GM23338 (cell line): ENCODE results near the gene MMP25. TPM values are rescaled to one million over a fixed set of nuclear protein-coding genes. Genes with fewer than 3 reads are reported as not detected.

Source experiments
- ATAC-seq: fragments of 200-7000 bp; cut with Tn5 transposase; 3 replicates; pipeline ENCODE4 v1.9.1; 2020
- DNase-seq: peaks from one replicate; pipeline ENCODE4 v3.0.0-alpha.2; 2015; ENCODE audit warnings: low spot score
- H2AFZ ChIP-seq: fragments of 200-600 bp; sonication (generic); 2 replicates; pipeline ENCODE4 v1.8.0; 2016; ENCODE audit warnings: antibody characterized with exemption, mild to moderate bottlenecking, moderate library complexity
- H3F3A ChIP-seq: fragments of 200-600 bp; sonication (generic); replicated peaks from 2 replicates; pipeline ENCODE4 v1.8.0; 2017; ENCODE audit warnings: antibody characterized with exemption, mixed run types, low read depth
- H3K27ac ChIP-seq: fragments of 200-600 bp; sonication (generic); 2 replicates; pipeline ENCODE4 v1.6.1; 2016; ENCODE audit warnings: low read depth
- H3K27me3 ChIP-seq: fragments of 200-600 bp; sonication (generic); 2 replicates; pipeline ENCODE4 v1.8.0; 2016; ENCODE audit warnings: mild to moderate bottlenecking, mixed run types, moderate library complexity; ENCODE audit not compliant: insufficient read depth
- H3K36me3 ChIP-seq: fragments of 200-600 bp; sonication (generic); 2 replicates; pipeline ENCODE4 v1.8.0; 2016; ENCODE audit warnings: mild to moderate bottlenecking; ENCODE audit not compliant: insufficient read depth
- H3K4me1 ChIP-seq: fragments of 200-600 bp; sonication (generic); 2 replicates; pipeline ENCODE4 v1.8.0; 2016; ENCODE audit warnings: mild to moderate bottlenecking, moderate library complexity; ENCODE audit not compliant: insufficient read depth
- H3K4me2 ChIP-seq: fragments of 200-600 bp; sonication (generic); 2 replicates; pipeline ENCODE4 v1.7.1; 2017; ENCODE audit warnings: mixed run types
- H3K4me3 ChIP-seq: fragments of 200-600 bp; sonication (generic); 2 replicates; pipeline ENCODE4 v1.6.1; 2016; ENCODE audit warnings: mixed run types
- H3K79me2 ChIP-seq: fragments of 200-600 bp; sonication (generic); replicated peaks from 2 replicates; pipeline ENCODE4 v1.8.0; 2017; ENCODE audit warnings: mild to moderate bottlenecking; ENCODE audit not compliant: insufficient read depth
- H3K9me2 ChIP-seq: fragments of 200-600 bp; sonication (generic); 2 replicates; pipeline ENCODE4 v1.8.0; 2017; ENCODE audit not compliant: insufficient read depth
- H4K20me1 ChIP-seq: fragments of 200-600 bp; sonication (generic); replicated peaks from 2 replicates; pipeline ENCODE4 v1.8.0; 2017; ENCODE audit warnings: mild to moderate bottlenecking; ENCODE audit not compliant: insufficient read depth
- H3K27ac Mint-ChIP-seq: 2 replicates; pipeline ENCODE4 v1.8.0; 2020; ENCODE audit warnings: inconsistent platforms, mild to moderate bottlenecking, moderate library complexity, mixed read lengths
- H3K27me3 Mint-ChIP-seq: 3 replicates; pipeline ENCODE4 v1.8.0; 2022; ENCODE audit warnings: low read depth, mild to moderate bottlenecking, moderate library complexity, mixed read lengths, inconsistent platforms; ENCODE audit not compliant: insufficient read depth, poor library complexity
- H3K36me3 Mint-ChIP-seq: 3 replicates; pipeline ENCODE4 v1.8.0; 2021; ENCODE audit warnings: low read depth, mild to moderate bottlenecking, inconsistent platforms, moderate library complexity, mixed read lengths
- H3K4me1 Mint-ChIP-seq: 3 replicates; pipeline ENCODE4 v1.8.0; 2020; ENCODE audit warnings: mild to moderate bottlenecking, inconsistent platforms, mixed read lengths
- H3K4me3 Mint-ChIP-seq: 3 replicates; pipeline ENCODE4 v1.8.0; 2021; ENCODE audit warnings: moderate library complexity, mild to moderate bottlenecking, inconsistent platforms, mixed read lengths
- H3K9me3 Mint-ChIP-seq: 3 replicates; pipeline ENCODE4 v1.8.0; 2020; ENCODE audit warnings: moderate library complexity, mild to moderate bottlenecking, inconsistent platforms, mixed read lengths
- ETS1 ChIP-seq: IDR thresholded peaks from 2 replicates; pipeline ENCODE4 v1.6.1; 2016; ENCODE audit warnings: antibody characterized with exemption
- EZH2phosphoT487 ChIP-seq: fragments of 200-600 bp; sonication (generic); IDR thresholded peaks from one replicate; pipeline ENCODE4 v1.8.1; 2018; ENCODE audit warnings: antibody characterized with exemption; ENCODE audit not compliant: unreplicated experiment
- JUNB ChIP-seq: IDR thresholded peaks from one replicate; pipeline ENCODE4 v1.6.1; 2016; ENCODE audit warnings: antibody characterized with exemption; ENCODE audit not compliant: unreplicated experiment
- NANOG ChIP-seq: IDR thresholded peaks from 2 replicates; pipeline ENCODE4 v1.6.1; 2016; ENCODE audit warnings: antibody characterized with exemption, borderline replicate concordance
- POLR2AphosphoS5 ChIP-seq: IDR thresholded peaks from 2 replicates; pipeline ENCODE4 v1.6.1; 2016; ENCODE audit warnings: antibody characterized with exemption, low read depth
- REST ChIP-seq: IDR thresholded peaks from one replicate; pipeline ENCODE4 v1.6.1; 2018; ENCODE audit warnings: antibody characterized with exemption; ENCODE audit not compliant: unreplicated experiment
- STAT1 ChIP-seq: IDR thresholded peaks from one replicate; pipeline ENCODE4 v1.6.1; 2016; ENCODE audit warnings: antibody characterized with exemption; ENCODE audit not compliant: unreplicated experiment
- ZNF114 ChIP-seq: fragments of 250-450 bp; sonication (Bioruptor Pico); IDR thresholded peaks from 2 replicates; pipeline ENCODE4 v1.5.0; 2020; ENCODE audit warnings: mild to moderate bottlenecking, moderate library complexity
- polyA plus RNA-seq: library from polyadenylated mRNA; unstranded; fragments of >200 nt; fragmentation: Nextera tagmentation; extraction: Ambion mirVana; gene quantifications from 2 replicates; pipeline ENCODE4 v1.2.1, GENCODE V29; 2016
- total RNA-seq: library from RNA; depleted of rRNA; stranded (reverse); fragments of >200 nt; shearing (Covaris generic); gene quantifications from 2 replicates; pipeline ENCODE4 v1.2.3, GENCODE V29; 2014
- TF ChIP-seq, protein P1 (sequence below): fragments of 250-450 bp; sonication (Bioruptor Pico); IDR thresholded peaks from 2 replicates; pipeline ENCODE4 v1.5.0; 2020; ENCODE audit warnings: mild to moderate bottlenecking, moderate library complexity

The MMP25 gene
- total and polyA plus RNA-seq, 2 experiments from 2014 or later = 7.7 to 15.9 TPM

GRCh38 chr16:3042376-3042775, 4.0 kb upstream of the MMP25 start (continued):
- TF ChIP-seq, protein P1, sequence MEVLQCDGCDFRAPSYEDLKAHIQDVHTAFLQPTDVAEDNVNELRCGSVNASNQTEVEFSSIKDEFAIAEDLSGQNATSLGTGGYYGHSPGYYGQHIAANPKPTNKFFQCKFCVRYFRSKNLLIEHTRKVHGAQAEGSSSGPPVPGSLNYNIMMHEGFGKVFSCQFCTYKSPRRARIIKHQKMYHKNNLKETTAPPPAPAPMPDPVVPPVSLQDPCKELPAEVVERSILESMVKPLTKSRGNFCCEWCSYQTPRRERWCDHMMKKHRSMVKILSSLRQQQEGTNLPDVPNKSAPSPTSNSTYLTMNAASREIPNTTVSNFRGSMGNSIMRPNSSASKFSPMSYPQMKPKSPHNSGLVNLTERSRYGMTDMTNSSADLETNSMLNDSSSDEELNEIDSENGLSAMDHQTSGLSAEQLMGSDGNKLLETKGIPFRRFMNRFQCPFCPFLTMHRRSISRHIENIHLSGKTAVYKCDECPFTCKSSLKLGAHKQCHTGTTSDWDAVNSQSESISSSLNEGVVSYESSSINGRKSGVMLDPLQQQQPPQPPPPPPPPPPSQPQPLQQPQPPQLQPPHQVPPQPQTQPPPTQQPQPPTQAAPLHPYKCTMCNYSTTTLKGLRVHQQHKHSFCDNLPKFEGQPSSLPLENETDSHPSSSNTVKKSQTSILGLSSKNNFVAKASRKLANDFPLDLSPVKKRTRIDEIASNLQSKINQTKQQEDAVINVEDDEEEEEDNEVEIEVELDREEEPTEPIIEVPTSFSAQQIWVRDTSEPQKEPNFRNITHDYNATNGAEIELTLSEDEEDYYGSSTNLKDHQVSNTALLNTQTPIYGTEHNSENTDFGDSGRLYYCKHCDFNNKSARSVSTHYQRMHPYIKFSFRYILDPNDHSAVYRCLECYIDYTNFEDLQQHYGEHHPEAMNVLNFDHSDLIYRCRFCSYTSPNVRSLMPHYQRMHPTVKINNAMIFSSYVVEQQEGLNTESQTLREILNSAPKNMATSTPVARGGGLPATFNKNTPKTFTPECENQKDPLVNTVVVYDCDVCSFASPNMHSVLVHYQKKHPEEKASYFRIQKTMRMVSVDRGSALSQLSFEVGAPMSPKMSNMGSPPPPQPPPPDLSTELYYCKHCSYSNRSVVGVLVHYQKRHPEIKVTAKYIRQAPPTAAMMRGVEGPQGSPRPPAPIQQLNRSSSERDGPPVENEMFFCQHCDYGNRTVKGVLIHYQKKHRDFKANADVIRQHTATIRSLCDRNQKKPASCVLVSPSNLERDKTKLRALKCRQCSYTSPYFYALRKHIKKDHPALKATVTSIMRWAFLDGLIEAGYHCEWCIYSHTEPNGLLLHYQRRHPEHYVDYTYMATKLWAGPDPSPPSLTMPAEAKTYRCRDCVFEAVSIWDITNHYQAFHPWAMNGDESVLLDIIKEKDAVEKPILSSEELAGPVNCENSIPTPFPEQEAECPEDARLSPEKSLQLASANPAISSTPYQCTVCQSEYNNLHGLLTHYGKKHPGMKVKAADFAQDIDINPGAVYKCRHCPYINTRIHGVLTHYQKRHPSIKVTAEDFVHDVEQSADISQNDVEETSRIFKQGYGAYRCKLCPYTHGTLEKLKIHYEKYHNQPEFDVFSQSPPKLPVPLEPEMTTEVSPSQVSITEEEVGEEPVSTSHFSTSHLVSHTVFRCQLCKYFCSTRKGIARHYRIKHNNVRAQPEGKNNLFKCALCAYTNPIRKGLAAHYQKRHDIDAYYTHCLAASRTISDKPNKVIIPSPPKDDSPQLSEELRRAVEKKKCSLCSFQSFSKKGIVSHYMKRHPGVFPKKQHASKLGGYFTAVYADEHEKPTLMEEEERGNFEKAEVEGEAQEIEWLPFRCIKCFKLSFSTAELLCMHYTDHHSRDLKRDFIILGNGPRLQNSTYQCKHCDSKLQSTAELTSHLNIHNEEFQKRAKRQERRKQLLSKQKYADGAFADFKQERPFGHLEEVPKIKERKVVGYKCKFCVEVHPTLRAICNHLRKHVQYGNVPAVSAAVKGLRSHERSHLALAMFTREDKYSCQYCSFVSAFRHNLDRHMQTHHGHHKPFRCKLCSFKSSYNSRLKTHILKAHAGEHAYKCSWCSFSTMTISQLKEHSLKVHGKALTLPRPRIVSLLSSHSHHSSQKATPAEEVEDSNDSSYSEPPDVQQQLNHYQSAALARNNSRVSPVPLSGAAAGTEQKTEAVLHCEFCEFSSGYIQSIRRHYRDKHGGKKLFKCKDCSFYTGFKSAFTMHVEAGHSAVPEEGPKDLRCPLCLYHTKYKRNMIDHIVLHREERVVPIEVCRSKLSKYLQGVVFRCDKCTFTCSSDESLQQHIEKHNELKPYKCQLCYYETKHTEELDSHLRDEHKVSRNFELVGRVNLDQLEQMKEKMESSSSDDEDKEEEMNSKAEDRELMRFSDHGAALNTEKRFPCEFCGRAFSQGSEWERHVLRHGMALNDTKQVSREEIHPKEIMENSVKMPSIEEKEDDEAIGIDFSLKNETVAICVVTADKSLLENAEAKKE (CRISPR knock-in tag) = no peak
- TF ChIP-seq EZH2phosphoT487 (no peak), STAT1 (no peak), JUNB (no peak), POLR2AphosphoS5 (no peak)

GRCh38 chr16:3044708-3045107, 1.7 kb upstream of the MMP25 start:
- H3K4me1 Mint-ChIP-seq = peaks cover 13% of the 10 kb centered on the region
- peaks cover 23% of the 10 kb centered on the region for H3K27me3 Mint-ChIP-seq
- Histone ChIP-seq H3K9me2 (no peaks in the 10 kb centered on the region), H4K20me1 (peaks cover 4% of the 10 kb centered on the region), H3K36me3 (no peaks in the 10 kb centered on the region), H3K4me3 (peak overlapping the region; percentile 94), H3K27ac (no peak overlapping the region), H3K4me1 (peaks cover 17% of the 10 kb centered on the region; the same call in 1 of the 2 replicates), H3K27me3 (peaks cover 34% of the 10 kb centered on the region), H2AFZ (no peak overlapping the region), H3K4me2 (peak overlapping the region; percentile 96), H3F3A (peaks cover 17% of the 10 kb centered on the region), H3K79me2 (peaks cover 5% of the 10 kb centered on the region)
- DNase-seq (no peak), ATAC-seq (no peak)
- H3K36me3 Mint-ChIP-seq = peaks cover 23% of the 10 kb centered on the region
- H3K27ac Mint-ChIP-seq = no peak overlapping the region
- peaks cover 7% of the 10 kb centered on the region; the same call in 2 of the 3 replicates for H3K9me3 Mint-ChIP-seq
- H3K4me3 Mint-ChIP-seq = peak overlapping the region; percentile 84
- TF ChIP-seq REST (no peak), ZNF114 (CRISPR knock-in tag) (no peak), NANOG (no peak), JUNB (no peak), ETS1 (no peak)
